IPS DF 4.7 (cell line): ENCODE data around the gene SPTLC1.
"Not testable (repeated sequence)": the region's sequence is repeated elsewhere in the genome, so short reads cannot be mapped to it uniquely, and the experiment has no call there.

Experiments used
- DNase-seq: peaks from one replicate; pipeline ENCODE4 v3.0.0-alpha.2; 2013; ENCODE audit warnings: low spot score; ENCODE audit errors: extremely low read depth

The SPTLC1 gene

GRCh38 chr9:92115071-92115858 is at the start of gene SPTLC1:
SPTLC1 (minus strand) TSS chr9:92115413; CDS start chr9:92115370, 43 bp downstream.
- DNase-seq = peak; percentile 79

- DNase-seq = no peak
Measured at GRCh38 chr9:92164975-92165374, 49.8 kb upstream of the SPTLC1 start.

GRCh38 chr9:92164490-92164889 is 49.3 kb upstream of the SPTLC1 start:
- no peak for DNase-seq

GRCh38 chr9:92163276-92163675 is 48.1 kb upstream of the SPTLC1 start:
- no peak for DNase-seq

GRCh38 chr9:92160786-92161185 is 45.6 kb upstream of the SPTLC1 start:
- no peak for DNase-seq

- DNase-seq = no peak
Measured at GRCh38 chr9:92159058-92159457, 43.8 kb upstream of the SPTLC1 start.

- DNase-seq = no peak
Measured at GRCh38 chr9:92158097-92158601, 42.9 kb upstream of the SPTLC1 start.

GRCh38 chr9:92155736-92156135 is 40.5 kb upstream of the SPTLC1 start:
- not testable (repeated sequence) for DNase-seq

GRCh38 chr9:92155221-92155620 is 40.0 kb upstream of the SPTLC1 start:
- DNase-seq = no peak

GRCh38 chr9:92153466-92154415 is 38.5 kb upstream of the SPTLC1 start:
- DNase-seq = not testable (repeated sequence)

GRCh38 chr9:92151691-92152393 is 36.6 kb upstream of the SPTLC1 start:
- no peak for DNase-seq

GRCh38 chr9:92150501-92151470 is 35.6 kb upstream of the SPTLC1 start:
- DNase-seq = not testable (repeated sequence)

GRCh38 chr9:92147852-92148180 is 32.6 kb upstream of the SPTLC1 start:
- no peak for DNase-seq

- DNase-seq = no peak
Measured at GRCh38 chr9:92147030-92147851, 32.0 kb upstream of the SPTLC1 start.

GRCh38 chr9:92146610-92147009 is 31.4 kb upstream of the SPTLC1 start:
- no peak for DNase-seq

GRCh38 chr9:92145784-92146183 is 30.6 kb upstream of the SPTLC1 start:
- not testable (repeated sequence) for DNase-seq

GRCh38 chr9:92142329-92142728 is 27.1 kb upstream of the SPTLC1 start:
- no peak for DNase-seq

GRCh38 chr9:92141144-92142129 is 26.2 kb upstream of the SPTLC1 start:
- DNase-seq = no peak
